WTC11 (cell line): Measurements from ENCODE around the gene ZGRF1. TPM values are rescaled to one million over a fixed set of nuclear protein-coding genes. Genes with fewer than 3 reads are reported as not detected.
A peak's percentile ranks its signal among the peaks of the same experiment; 100 is the strongest.

Experiments
- ATAC-seq: fragments of 200-7000 bp; cut with Tn5 transposase; 2 replicates; pipeline ENCODE4 v1.10.0; 2021; ENCODE audit warnings: mild to moderate bottlenecking, moderate library complexity
- Bru-seq: library from RNA; stranded (reverse); fragments of 400-500 nt; gene quantifications from one replicate; lab custom pipeline; 2021; lab: Mats Ljungman, UMichigan
- CTCF ChIA-PET: fragments of 300-600 bp; sonication (Branson Sonifier 250); formaldehyde crosslinking; loops from one replicate; lab custom pipeline; 2021; ENCODE audit warnings: antibody characterized with exemption; lab: Charles Lee
- POLR2A ChIA-PET: fragments of 350-600 bp; sonication (Branson Sonifier 250); formaldehyde crosslinking; loops from one replicate; lab custom pipeline; 2021; ENCODE audit warnings: antibody characterized with exemption; lab: Charles Lee
- DNase-seq: peaks from one replicate; pipeline ENCODE4 v3.0.0; 2021; ENCODE audit warnings: low spot score
- H3K27ac Mint-ChIP-seq: 2 replicates; pipeline ENCODE4 v1.8.0; 2021; ENCODE audit warnings: mixed read lengths
- H3K27me3 Mint-ChIP-seq: 2 replicates; pipeline ENCODE4 v1.8.0; 2021; ENCODE audit warnings: low read depth, mild to moderate bottlenecking, moderate library complexity, mixed read lengths
- H3K36me3 Mint-ChIP-seq: 2 replicates; pipeline ENCODE4 v1.8.0; 2021; ENCODE audit warnings: mixed read lengths
- H3K4me1 Mint-ChIP-seq: 2 replicates; pipeline ENCODE4 v1.8.0; 2022; ENCODE audit warnings: mixed read lengths
- H3K4me3 Mint-ChIP-seq: 2 replicates; pipeline ENCODE4 v1.8.0; 2021; ENCODE audit warnings: mild to moderate bottlenecking, moderate library complexity, mixed read lengths
- H3K9me3 Mint-ChIP-seq: 2 replicates; pipeline ENCODE4 v1.8.0; 2021; ENCODE audit warnings: mixed read lengths
- CREB1 ChIP-seq: sonication (generic); formaldehyde crosslinking; IDR thresholded peaks from 2 replicates; pipeline ENCODE4 v1.8.0; 2023; ENCODE audit warnings: mild to moderate bottlenecking, missing genetic modification reagents
- CREM ChIP-seq: sonication (generic); formaldehyde crosslinking; IDR thresholded peaks from 2 replicates; pipeline ENCODE4 v1.8.1; 2022; ENCODE audit warnings: mild to moderate bottlenecking, missing genetic modification reagents, moderate library complexity
- ESRRA ChIP-seq: sonication (generic); formaldehyde crosslinking; IDR thresholded peaks from 2 replicates; pipeline ENCODE4 v1.8.1; 2022; ENCODE audit warnings: mild to moderate bottlenecking, missing genetic modification reagents, borderline replicate concordance
- FOXK1 ChIP-seq: sonication (generic); formaldehyde crosslinking; IDR thresholded peaks from 2 replicates; pipeline ENCODE4 v1.8.0; 2022; ENCODE audit warnings: mild to moderate bottlenecking, moderate library complexity, missing genetic modification reagents
- GABPB1 ChIP-seq: sonication (generic); formaldehyde crosslinking; IDR thresholded peaks from 2 replicates; pipeline ENCODE4 v1.8.1; 2023; ENCODE audit warnings: mild to moderate bottlenecking, missing genetic modification reagents
- NFYB ChIP-seq: sonication (generic); formaldehyde crosslinking; conservative IDR thresholded peaks from 2 replicates; pipeline ENCODE4 v1.8.0; 2022; ENCODE audit warnings: low read depth, missing genetic modification reagents
- NR3C1 ChIP-seq: sonication (generic); formaldehyde crosslinking; conservative IDR thresholded peaks from 2 replicates; pipeline ENCODE4 v1.8.1; 2023; ENCODE audit warnings: low read depth, mild to moderate bottlenecking, missing genetic modification reagents
- RORB ChIP-seq: fragments of 250-450 bp; sonication (Bioruptor Pico); IDR thresholded peaks from 2 replicates; pipeline ENCODE4 v1.9.0; 2021; ENCODE audit warnings: mild to moderate bottlenecking
- SMAD4 ChIP-seq: sonication (generic); formaldehyde crosslinking; IDR thresholded peaks from 2 replicates; pipeline ENCODE4 v1.8.0; 2022; ENCODE audit warnings: mild to moderate bottlenecking, missing genetic modification reagents
- SP1 ChIP-seq: sonication (generic); formaldehyde crosslinking; conservative IDR thresholded peaks from 2 replicates; pipeline ENCODE4 v1.8.1; 2022; ENCODE audit warnings: missing genetic modification reagents
- TEAD1 ChIP-seq: sonication (generic); formaldehyde crosslinking; IDR thresholded peaks from 2 replicates; pipeline ENCODE4 v1.8.0; 2022; ENCODE audit warnings: mild to moderate bottlenecking, missing genetic modification reagents
- TP53 ChIP-seq: sonication (generic); formaldehyde crosslinking; IDR thresholded peaks from 2 replicates; pipeline ENCODE4 v1.8.1; 2023; ENCODE audit warnings: mild to moderate bottlenecking, missing genetic modification reagents
- ZNF121 ChIP-seq: sonication (generic); formaldehyde crosslinking; IDR thresholded peaks from 2 replicates; pipeline ENCODE4 v1.8.0; 2023; ENCODE audit warnings: missing genetic modification reagents
- ZNF232 ChIP-seq: sonication (generic); formaldehyde crosslinking; IDR thresholded peaks from 2 replicates; pipeline ENCODE4 v1.8.0; 2022; ENCODE audit warnings: mild to moderate bottlenecking, missing genetic modification reagents
- ZNF263 ChIP-seq: sonication (generic); formaldehyde crosslinking; IDR thresholded peaks from 2 replicates; pipeline ENCODE4 v1.8.1; 2022; ENCODE audit warnings: low read depth, mild to moderate bottlenecking, moderate library complexity, missing genetic modification reagents
- long read RNA-seq, 3 experiments: library from RNA in 1 of 3; library from capped mRNA in 1 of 3; library from polyadenylated mRNA in 1 of 3; unstranded in 2 of 3; stranded (forward) in 1 of 3; transcript quantifications; one replicate each; pipeline ENCODE4 v2.0.0, GENCODE V29; 2021
- total RNA-seq: library from RNA; stranded (reverse); gene quantifications from 3 replicates; pipeline ENCODE4 v1.2.3, GENCODE V29; 2021
- TF ChIP-seq, protein P1 (sequence below): sonication (generic); formaldehyde crosslinking; IDR thresholded peaks from 2 replicates; pipeline ENCODE4 v1.8.0; 2023; ENCODE audit warnings: missing genetic modification reagents, mild to moderate bottlenecking, borderline replicate concordance
- TF ChIP-seq, protein P2 (sequence below): fragments of 250-450 bp; sonication (Bioruptor Pico); IDR thresholded peaks from 2 replicates; pipeline ENCODE4 v2.1.2; 2022; ENCODE audit warnings: mild to moderate bottlenecking, moderate library complexity
- TF ChIP-seq, protein P3 (sequence below): sonication (generic); formaldehyde crosslinking; IDR thresholded peaks from 2 replicates; pipeline ENCODE4 v1.8.0; 2022; ENCODE audit warnings: mild to moderate bottlenecking, missing genetic modification reagents
- TF ChIP-seq, protein P4 (sequence below): sonication (generic); formaldehyde crosslinking; IDR thresholded peaks from 2 replicates; pipeline ENCODE4 v1.8.1; 2023; ENCODE audit warnings: mild to moderate bottlenecking, missing genetic modification reagents
- TF ChIP-seq, protein P5 (sequence below): sonication (generic); formaldehyde crosslinking; IDR thresholded peaks from 2 replicates; pipeline ENCODE4 v1.8.1; 2022; ENCODE audit warnings: low read depth, mild to moderate bottlenecking, moderate library complexity, missing genetic modification reagents, borderline replicate concordance

Gene ZGRF1, protein sequence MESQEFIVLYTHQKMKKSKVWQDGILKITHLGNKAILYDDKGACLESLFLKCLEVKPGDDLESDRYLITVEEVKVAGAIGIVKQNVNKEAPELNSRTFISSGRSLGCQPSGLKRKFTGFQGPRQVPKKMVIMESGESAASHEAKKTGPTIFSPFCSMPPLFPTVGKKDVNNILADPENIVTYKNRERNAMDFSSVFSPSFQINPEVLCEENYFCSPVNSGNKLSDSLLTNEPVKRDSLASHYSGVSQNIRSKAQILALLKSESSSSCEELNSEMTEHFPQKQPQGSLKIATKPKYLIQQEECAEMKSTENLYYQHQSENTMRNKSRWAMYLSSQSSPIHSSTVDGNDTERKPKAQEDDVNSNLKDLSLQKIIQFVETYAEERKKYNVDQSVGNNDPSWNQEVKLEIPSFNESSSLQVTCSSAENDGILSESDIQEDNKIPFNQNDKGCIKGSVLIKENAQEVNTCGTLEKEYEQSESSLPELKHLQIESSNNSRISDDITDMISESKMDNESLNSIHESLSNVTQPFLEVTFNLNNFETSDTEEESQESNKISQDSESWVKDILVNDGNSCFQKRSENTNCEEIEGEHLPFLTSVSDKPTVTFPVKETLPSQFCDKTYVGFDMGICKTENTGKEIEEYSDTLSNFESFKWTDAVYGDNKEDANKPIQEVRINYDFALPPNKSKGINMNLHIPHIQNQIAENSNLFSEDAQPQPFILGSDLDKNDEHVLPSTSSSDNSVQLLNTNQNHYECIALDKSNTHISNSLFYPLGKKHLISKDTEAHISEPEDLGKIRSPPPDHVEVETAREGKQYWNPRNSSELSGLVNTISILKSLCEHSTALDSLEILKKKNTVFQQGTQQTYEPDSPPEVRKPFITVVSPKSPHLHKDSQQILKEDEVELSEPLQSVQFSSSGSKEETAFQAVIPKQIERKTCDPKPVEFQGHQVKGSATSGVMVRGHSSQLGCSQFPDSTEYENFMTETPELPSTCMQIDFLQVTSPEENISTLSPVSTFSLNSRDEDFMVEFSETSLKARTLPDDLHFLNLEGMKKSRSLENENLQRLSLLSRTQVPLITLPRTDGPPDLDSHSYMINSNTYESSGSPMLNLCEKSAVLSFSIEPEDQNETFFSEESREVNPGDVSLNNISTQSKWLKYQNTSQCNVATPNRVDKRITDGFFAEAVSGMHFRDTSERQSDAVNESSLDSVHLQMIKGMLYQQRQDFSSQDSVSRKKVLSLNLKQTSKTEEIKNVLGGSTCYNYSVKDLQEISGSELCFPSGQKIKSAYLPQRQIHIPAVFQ (N-terminal part only)
- total RNA-seq (46.6 to 56.2 TPM (median 47.1 TPM) in 3 replicates), Bru-seq, nascent RNA (percentile 79 among the genes with signal in this experiment)
- long read RNA-seq, experiment 1, full-length matches to known transcripts: 7 of 80 reads
- long read RNA-seq, experiment 1, partial matches to known transcripts: 18 of 80 reads
- long read RNA-seq, experiment 1, other reads (novel, unspliced or antisense): 55 of 80 reads
- long read RNA-seq, experiment 2, partial matches to known transcripts: 4 of 22 reads
- long read RNA-seq, experiment 2, other reads (novel, unspliced or antisense): 16 of 22 reads
- long read RNA-seq, experiment 3, partial matches to known transcripts: 2 of 6 reads
- long read RNA-seq, experiment 3, other reads (novel, unspliced or antisense): 4 of 6 reads

DNA sequence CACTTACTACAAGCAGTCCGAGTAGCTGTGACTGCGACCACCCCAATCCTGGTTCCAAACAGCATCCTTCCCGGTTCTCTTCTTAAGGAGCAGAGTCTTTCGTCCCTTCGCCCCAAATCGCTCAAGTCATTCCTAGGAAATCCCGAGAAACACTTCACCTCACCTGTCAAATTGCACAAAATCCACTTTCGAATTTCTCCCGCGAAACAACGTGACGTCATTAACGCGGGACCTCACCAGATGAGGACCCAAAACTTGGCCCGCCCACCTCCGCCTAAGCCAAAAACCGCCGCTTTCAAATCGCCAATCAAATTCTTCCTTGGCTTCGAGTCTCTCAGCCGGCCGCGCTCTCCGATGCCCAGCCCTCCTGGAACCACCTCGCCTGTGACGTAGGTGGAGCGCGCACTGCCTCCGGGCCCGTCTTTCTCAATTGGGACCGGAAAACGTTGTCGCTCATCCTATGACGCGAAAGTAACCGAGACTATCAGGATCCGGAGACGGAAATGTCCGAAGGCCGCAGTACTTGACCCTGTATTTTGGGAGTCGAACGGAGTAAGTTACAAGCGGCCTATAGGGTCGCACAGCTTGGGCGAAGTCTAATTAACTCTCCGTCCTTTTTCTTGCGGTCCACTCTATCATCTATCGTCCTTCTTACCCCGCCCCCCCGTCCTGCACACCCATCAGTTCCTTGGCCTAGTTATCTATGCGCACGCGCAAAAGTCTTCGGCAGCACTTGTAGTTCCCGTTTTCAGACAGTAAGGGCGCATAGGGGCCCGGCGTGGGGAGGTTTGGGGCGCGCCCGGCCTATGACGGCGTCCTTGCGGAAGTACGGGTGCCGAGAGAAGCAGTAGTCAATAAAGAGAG lies at the start of gene ZGRF1, which contains the start of gene LARP7:
Gene ZGRF1 (minus strand): TSS at position 222 of the 864 bp plus-strand sequence. CDS start 3,733 bp downstream, outside the sequence.
Gene LARP7 (plus strand): TSS at position 456 of the 864 bp plus-strand sequence. CDS start 7,527 bp downstream, outside the sequence.
- DNase-seq: peak; percentile 98
- H3K4me3 Mint-ChIP-seq: no peak within 1 kb of the TSS
- TF ChIP-seq SP1 (CRISPR knock-in tag) (peak; percentile 80), TP53 (CRISPR knock-in tag) (no peak), TEAD1 (CRISPR knock-in tag) (0 out of 2 replicates have a peak, but pooled peaks have one; percentile 64), ZNF232 (no peak), RORB (CRISPR knock-in tag) (no peak), CREM (peak; percentile 98), NFYB (CRISPR knock-in tag) (peak; percentile 39; the same call in 1 of the 2 replicates), ZNF263 (CRISPR knock-in tag) (no peak), ZNF121 (CRISPR knock-in tag) (0 out of 2 replicates have a peak, but pooled peaks have one; percentile 12), GABPB1 (CRISPR knock-in tag) (peak; percentile 47), NR3C1 (CRISPR knock-in tag) (no peak), ESRRA (no peak), FOXK1 (CRISPR knock-in tag) (peak; percentile 88), CREB1 (CRISPR knock-in tag) (peak; percentile 64; the same call in 1 of the 2 replicates), SMAD4 (CRISPR knock-in tag) (no peak)
- TF ChIP-seq, protein P1, sequence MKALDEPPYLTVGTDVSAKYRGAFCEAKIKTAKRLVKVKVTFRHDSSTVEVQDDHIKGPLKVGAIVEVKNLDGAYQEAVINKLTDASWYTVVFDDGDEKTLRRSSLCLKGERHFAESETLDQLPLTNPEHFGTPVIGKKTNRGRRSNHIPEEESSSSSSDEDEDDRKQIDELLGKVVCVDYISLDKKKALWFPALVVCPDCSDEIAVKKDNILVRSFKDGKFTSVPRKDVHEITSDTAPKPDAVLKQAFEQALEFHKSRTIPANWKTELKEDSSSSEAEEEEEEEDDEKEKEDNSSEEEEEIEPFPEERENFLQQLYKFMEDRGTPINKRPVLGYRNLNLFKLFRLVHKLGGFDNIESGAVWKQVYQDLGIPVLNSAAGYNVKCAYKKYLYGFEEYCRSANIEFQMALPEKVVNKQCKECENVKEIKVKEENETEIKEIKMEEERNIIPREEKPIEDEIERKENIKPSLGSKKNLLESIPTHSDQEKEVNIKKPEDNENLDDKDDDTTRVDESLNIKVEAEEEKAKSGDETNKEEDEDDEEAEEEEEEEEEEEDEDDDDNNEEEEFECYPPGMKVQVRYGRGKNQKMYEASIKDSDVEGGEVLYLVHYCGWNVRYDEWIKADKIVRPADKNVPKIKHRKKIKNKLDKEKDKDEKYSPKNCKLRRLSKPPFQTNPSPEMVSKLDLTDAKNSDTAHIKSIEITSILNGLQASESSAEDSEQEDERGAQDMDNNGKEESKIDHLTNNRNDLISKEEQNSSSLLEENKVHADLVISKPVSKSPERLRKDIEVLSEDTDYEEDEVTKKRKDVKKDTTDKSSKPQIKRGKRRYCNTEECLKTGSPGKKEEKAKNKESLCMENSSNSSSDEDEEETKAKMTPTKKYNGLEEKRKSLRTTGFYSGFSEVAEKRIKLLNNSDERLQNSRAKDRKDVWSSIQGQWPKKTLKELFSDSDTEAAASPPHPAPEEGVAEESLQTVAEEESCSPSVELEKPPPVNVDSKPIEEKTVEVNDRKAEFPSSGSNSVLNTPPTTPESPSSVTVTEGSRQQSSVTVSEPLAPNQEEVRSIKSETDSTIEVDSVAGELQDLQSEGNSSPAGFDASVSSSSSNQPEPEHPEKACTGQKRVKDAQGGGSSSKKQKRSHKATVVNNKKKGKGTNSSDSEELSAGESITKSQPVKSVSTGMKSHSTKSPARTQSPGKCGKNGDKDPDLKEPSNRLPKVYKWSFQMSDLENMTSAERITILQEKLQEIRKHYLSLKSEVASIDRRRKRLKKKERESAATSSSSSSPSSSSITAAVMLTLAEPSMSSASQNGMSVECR: 0 out of 2 replicates have a peak, but pooled peaks have one; percentile 58
- TF ChIP-seq, protein P2, sequence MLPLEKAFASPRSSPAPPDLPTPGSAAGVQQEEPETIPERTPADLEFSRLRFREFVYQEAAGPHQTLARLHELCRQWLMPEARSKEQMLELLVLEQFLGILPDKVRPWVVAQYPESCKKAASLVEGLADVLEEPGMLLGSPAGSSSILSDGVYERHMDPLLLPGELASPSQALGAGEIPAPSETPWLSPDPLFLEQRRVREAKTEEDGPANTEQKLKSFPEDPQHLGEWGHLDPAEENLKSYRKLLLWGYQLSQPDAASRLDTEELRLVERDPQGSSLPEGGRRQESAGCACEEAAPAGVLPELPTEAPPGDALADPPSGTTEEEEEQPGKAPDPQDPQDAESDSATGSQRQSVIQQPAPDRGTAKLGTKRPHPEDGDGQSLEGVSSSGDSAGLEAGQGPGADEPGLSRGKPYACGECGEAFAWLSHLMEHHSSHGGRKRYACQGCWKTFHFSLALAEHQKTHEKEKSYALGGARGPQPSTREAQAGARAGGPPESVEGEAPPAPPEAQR: no peak
- TF ChIP-seq, protein P3, sequence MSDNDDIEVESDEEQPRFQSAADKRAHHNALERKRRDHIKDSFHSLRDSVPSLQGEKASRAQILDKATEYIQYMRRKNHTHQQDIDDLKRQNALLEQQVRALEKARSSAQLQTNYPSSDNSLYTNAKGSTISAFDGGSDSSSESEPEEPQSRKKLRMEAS (CRISPR knock-in tag): peak; percentile 85
- TF ChIP-seq, protein P4, sequence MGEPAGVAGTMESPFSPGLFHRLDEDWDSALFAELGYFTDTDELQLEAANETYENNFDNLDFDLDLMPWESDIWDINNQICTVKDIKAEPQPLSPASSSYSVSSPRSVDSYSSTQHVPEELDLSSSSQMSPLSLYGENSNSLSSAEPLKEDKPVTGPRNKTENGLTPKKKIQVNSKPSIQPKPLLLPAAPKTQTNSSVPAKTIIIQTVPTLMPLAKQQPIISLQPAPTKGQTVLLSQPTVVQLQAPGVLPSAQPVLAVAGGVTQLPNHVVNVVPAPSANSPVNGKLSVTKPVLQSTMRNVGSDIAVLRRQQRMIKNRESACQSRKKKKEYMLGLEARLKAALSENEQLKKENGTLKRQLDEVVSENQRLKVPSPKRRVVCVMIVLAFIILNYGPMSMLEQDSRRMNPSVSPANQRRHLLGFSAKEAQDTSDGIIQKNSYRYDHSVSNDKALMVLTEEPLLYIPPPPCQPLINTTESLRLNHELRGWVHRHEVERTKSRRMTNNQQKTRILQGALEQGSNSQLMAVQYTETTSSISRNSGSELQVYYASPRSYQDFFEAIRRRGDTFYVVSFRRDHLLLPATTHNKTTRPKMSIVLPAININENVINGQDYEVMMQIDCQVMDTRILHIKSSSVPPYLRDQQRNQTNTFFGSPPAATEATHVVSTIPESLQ (CRISPR knock-in tag): no peak
- TF ChIP-seq, protein P5, sequence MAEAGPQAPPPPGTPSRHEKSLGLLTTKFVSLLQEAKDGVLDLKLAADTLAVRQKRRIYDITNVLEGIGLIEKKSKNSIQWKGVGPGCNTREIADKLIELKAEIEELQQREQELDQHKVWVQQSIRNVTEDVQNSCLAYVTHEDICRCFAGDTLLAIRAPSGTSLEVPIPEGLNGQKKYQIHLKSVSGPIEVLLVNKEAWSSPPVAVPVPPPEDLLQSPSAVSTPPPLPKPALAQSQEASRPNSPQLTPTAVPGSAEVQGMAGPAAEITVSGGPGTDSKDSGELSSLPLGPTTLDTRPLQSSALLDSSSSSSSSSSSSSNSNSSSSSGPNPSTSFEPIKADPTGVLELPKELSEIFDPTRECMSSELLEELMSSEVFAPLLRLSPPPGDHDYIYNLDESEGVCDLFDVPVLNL (CRISPR knock-in tag): peak; percentile 66; the same call in 1 of the 2 replicates

More for the DNA sequence above, at the start of gene ZGRF1, which contains the start of gene LARP7:
- Mint-ChIP-seq H3K4me1 (peaks cover 32% of the 10 kb centered on the region), H3K36me3 (peaks cover 17% of the 10 kb centered on the region), H3K9me3 (no peaks in the 10 kb centered on the region), H3K27ac (peak within 1 kb of the TSS; percentile 29; the same call in 1 of the 2 replicates), H3K27me3 (no peaks in the 10 kb centered on the region)
- POLR2A ChIA-PET: interaction anchor here (0.5 to 1.3 kb wide), 3 partner anchors 8 to 122 kb away, joined by 4 read pairs; no protein-coding TSS in a partner anchor
- peak; percentile 93 for ATAC-seq
- CTCF ChIA-PET: interaction anchor here (0.5 to 5.8 kb wide), 12 partner anchors 8 to 301 kb away, joined by 3 to 63 read pairs (median 4); no protein-coding TSS in a partner anchor
